Dedifferentiated amniotic fluid mesenchymal stem cell (primary cell): ENCODE data around the gene ATP4B.

ENCODE experiments used
- DNase-seq: peaks from one replicate; pipeline ENCODE4 v3.0.0-alpha.2; 2016; ENCODE audit errors: extremely low spot score

Gene ATP4B

DNA sequence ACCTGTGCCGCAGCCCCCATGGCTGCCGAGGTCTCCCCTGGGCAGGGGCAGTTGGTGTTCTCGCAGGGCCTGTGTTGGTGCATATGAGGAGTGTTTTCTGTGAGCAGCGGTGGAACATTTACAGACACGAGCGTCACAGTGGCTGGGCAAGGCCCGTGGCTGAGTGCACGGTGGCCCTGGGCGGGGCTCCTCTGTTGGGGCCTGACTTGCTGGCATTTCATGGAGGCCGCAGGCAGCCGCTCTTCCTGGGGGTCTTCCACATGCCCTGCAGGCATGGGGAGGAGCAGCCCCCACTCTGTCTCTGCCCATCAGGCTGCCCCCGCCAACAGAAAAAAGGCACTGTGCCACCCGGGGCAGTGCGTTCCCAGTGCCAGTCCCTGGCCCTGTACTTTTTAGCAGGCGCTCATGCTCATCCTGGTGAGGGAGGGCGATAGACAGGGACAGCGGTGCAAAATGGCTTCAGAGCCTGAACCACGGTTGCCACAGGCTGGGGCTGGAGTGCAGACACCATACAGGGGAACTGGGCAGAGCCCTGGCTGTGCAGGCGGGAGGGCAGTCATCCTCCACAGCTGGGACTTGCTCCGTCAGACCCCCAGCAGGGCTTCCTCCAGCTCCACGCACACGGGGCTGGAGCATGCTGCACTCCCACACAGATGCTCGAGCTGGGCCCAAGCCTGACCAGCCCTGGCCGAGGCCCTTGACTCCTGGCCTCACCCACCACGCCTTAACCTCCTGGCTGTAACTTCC, 49.9 kb downstream of the ATP4B start:
- DNase-seq: no peak

DNA sequence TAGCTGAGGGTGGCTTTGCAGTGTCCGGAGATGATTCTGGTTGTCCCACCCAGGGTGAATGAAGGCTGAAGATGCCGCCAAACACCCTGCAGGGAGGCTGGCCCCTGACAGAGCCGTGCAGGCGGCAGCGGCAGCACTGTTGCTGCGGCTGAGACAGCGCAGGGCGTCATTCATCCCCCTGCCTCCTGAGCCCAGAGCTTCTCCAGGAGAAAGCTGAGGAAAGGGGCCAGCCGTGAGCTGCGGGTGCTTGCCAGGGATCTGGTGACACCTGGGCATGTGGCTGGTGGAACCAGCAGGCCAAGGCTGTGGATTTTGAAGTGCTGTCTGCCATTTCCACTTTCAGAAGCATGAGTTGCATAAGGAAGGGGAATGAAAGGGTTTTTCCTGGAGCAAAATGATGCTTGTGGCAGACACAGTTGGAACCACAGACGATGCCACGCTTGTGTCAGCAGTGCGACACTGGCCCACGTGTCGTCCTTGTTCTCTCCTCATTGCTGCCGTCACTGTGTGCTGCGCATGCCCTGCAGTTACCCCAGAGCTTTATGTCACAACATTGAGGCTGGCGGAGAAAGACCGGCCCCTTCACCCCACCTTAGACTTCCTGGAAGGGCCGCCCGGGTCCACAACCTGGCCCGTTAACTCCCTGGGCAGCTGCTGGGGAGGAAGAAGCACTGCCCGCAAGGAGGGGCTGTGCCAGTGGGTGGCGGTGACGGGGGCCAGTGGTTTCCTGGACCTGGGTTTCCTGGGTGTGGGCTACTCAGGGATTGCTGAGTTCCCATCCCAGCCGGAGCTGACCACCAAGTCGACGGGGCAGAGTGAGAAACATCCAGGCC, 50.7 kb downstream of the ATP4B start:
- no peak for DNase-seq

GRCh38 chr13:113605866-113606438, 52.0 kb downstream of the ATP4B start:
- DNase-seq: no peak

- no peak for DNase-seq
Measured at GRCh38 chr13:113605461-113605860, 52.5 kb downstream of the ATP4B start.

- no peak for DNase-seq
Measured at GRCh38 chr13:113604186-113604585, 53.8 kb downstream of the ATP4B start.

DNA sequence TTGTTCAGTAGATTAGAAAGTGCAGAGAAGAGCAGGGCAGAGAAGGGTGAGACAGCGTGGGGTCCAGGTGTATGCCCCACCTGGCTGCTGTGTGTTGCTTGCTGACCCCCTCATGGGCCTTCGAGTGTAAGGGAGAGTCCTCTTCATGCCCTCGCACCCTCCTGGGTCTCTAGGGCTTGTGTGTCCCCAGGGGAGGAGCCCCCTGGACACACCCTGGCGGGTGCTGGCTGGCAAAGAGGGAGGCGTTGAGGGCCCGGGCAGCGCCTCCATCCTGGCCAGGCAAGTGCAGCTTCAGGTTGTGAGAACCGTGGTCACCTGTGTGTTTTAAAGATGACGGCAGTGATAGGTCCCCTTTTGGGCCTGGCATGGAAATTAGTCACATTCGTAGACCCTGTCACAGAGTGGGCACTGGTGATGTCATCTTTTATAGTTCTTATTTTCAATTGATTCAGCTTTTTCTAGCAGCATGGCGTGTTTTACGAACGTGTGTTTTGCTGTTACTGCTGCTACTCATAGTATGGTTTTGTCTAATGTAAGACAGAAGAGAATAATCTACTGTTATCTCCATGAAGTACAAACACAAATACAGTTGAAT, 54.8 kb downstream of the ATP4B start:
- no peak for DNase-seq

DNA sequence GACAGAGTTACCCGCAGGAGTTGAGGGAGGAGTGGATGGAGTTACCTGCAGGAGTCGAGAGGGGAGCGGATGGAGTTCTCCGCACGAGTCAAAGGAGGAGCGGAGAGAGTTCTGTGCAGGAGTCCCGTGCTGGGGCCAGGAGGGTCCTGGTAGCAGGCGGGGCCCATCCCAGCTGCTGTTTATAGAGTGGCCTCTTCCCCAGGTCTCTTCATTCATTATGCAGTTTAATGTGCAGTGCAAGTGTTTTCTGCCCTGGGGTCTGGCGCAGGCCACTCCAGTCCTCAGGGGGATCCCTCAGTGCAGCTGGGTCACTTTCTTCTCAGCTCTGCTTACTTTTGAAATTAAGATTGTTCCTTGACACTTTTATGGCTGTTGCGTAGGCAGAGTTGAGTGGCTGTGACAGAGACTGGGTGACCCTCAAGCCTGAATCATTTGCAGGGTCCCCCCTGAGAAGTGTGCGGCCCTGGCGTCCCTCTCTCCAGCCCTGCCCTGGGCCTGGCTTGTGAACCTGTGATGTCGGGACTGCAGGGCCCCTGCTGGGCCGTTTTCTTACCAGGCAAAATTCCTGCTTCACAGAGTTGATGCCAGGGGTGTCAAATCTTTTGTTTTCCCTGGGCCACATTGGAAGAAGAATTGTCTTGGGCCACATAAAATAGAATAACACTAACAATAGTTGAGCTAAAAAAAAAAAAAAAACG, 55.6 kb downstream of the ATP4B start:
- DNase-seq: no peak

- DNase-seq: no peak
Measured at GRCh38 chr13:113601166-113602070, 56.6 kb downstream of the ATP4B start.

DNA sequence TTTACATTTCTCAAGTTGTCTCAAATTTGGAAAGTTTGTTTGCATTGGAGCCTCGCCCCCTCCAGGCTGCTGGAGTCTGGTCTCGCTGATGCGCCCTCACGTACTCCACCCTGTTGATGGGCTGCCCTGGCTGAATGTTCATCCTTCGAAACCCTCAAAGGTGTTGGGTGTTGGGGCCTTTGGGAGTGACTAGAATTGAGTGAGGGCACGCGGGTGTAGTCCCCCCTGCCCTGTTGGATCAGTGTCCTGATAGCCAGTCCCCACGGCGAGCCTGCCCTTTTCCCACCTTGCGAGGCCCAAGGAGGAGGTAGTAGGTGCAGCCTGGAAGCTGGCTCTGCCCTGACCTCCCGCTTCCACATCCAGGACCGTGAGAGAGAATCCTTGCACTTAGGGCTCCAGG, 58.6 kb downstream of the ATP4B start:
- DNase-seq: no peak
